GM12878 (cell line): ENCODE results near the gene SUGCT. TPM values are rescaled to one million over a fixed set of nuclear protein-coding genes. Genes with fewer than 3 reads are reported as not detected.

Experiments used
- ATAC-seq: fragments of 200-7000 bp; cut with Tn5 transposase; 3 replicates; pipeline ENCODE4 v1.9.1; 2020; ENCODE audit warnings: mild to moderate bottlenecking, moderate library complexity
- BruUV-seq: library from RNA; stranded (reverse); fragments of 400-500 nt; replicated peaks from 2 replicates; lab custom pipeline; 2021; lab: Mats Ljungman, UMichigan
- CTCF ChIA-PET: fragments of 300-600 bp; sonication (Branson Sonifier 250); formaldehyde crosslinking; extraction: SDS; loops from one replicate; lab custom pipeline; 2021; ENCODE audit warnings: inconsistent platforms; lab: Yijun Ruan, JAX
- POLR2A ChIA-PET: fragments of 350-600 bp; formaldehyde crosslinking; extraction: SDS; loops from one replicate; lab custom pipeline; 2021; ENCODE audit warnings: inconsistent platforms; lab: Charles Lee
- RAD21 ChIA-PET: fragments of 300-600 bp; sonication (Branson Sonifier 250); formaldehyde crosslinking; loops from one replicate; lab custom pipeline; 2023; ENCODE audit warnings: antibody characterized with exemption; ENCODE audit not compliant: unreplicated experiment; lab: Charles Lee
- SMC1A ChIA-PET: fragments of 300-600 bp; sonication (Branson Sonifier 250); formaldehyde crosslinking; loops from one replicate; lab custom pipeline; 2023; ENCODE audit not compliant: unreplicated experiment, uncharacterized antibody; lab: Charles Lee
- DNase-seq: peaks from one replicate; pipeline ENCODE4 v3.0.0-alpha.2; 2011; ENCODE audit warnings: low read depth, low spot score
- FAIRE-seq: peaks from 3 replicates; lab custom pipeline; 2011; peaks lifted over from hg19 to GRCh38; lab: Jason Lieb, UNC
- H2AFZ ChIP-seq: 2 replicates; pipeline ENCODE4 v1.6.0; 2011; ENCODE audit warnings: low read depth, low read length, control low read depth; ENCODE audit not compliant: control insufficient read depth
- H3K27ac ChIP-seq: 2 replicates; pipeline ENCODE4 v1.5.1; 2011; ENCODE audit warnings: control low read depth; ENCODE audit not compliant: control insufficient read depth, insufficient read depth
- H3K27me3 ChIP-seq, 2 experiments: replicated peaks in 1 of 2; 2 replicates each; pipeline versions ENCODE4 v1.6.0 to v1.6.1; 2011; ENCODE audit warnings: low read length in 1 of 2; ENCODE audit not compliant: control insufficient read depth in 2 of 2, insufficient read depth in 2 of 2
- H3K36me3 ChIP-seq, 2 experiments: 2 replicates each; pipeline ENCODE4 v1.5.1; 2011; ENCODE audit warnings: low read length in 1 of 2; ENCODE audit not compliant: control insufficient read depth in 2 of 2, insufficient read depth in 2 of 2
- H3K4me1 ChIP-seq: 2 replicates; pipeline ENCODE4 v1.6.1; 2011; ENCODE audit warnings: mild to moderate bottlenecking, low read length, moderate library complexity, mixed read lengths; ENCODE audit not compliant: control insufficient read depth, insufficient read depth
- H3K4me2 ChIP-seq: 2 replicates; pipeline ENCODE4 v1.6.0; 2011; ENCODE audit warnings: control low read depth; ENCODE audit not compliant: control insufficient read depth, insufficient read depth
- H3K4me3 ChIP-seq: fragments of 200-600 bp; sonication (generic); 2 replicates; pipeline ENCODE4 v1.5.1; 2016
- H3K79me2 ChIP-seq: 2 replicates; pipeline ENCODE4 v1.6.0; 2011; ENCODE audit warnings: low read length; ENCODE audit not compliant: control insufficient read depth, insufficient read depth
- H3K9ac ChIP-seq: 2 replicates; pipeline ENCODE4 v1.8.0; 2011; ENCODE audit warnings: low read length, control low read depth, mixed read lengths; ENCODE audit not compliant: control insufficient read depth, insufficient read depth
- H3K9me3 ChIP-seq: replicated peaks from 3 replicates; pipeline ENCODE4 v1.5.1; 2011; ENCODE audit warnings: mild to moderate bottlenecking, low read length; ENCODE audit not compliant: control insufficient read depth, insufficient read depth
- H4K20me1 ChIP-seq: 2 replicates; pipeline ENCODE4 v1.6.0; 2011; ENCODE audit not compliant: control insufficient read depth, insufficient read depth
- BHLHE40 ChIP-seq, 2 experiments: fragments of 450-650 bp in 1 of 2; IDR thresholded peaks; 2 replicates each; pipeline ENCODE4 v1.6.1; 2011 to 2017; ENCODE audit warnings: low read depth in 2 of 2, borderline replicate concordance in 1 of 2, improper control_type of control experiment in 1 of 2, low read length in 1 of 2, mild to moderate bottlenecking in 1 of 2
- ETV6 ChIP-seq, 2 experiments: fragments of 450-650 bp in 1 of 2; IDR thresholded peaks in 1 of 2; conservative IDR thresholded peaks in 1 of 2; 2 replicates each; pipeline ENCODE4 v1.6.1; 2014; ENCODE audit warnings: antibody characterized with exemption in 1 of 2, borderline replicate concordance in 1 of 2, low read depth in 1 of 2, mild to moderate bottlenecking in 1 of 2, moderate library complexity in 1 of 2
- GABPA ChIP-seq: IDR thresholded peaks from 2 replicates; pipeline ENCODE4 v1.6.1; 2014; ENCODE audit warnings: antibody characterized with exemption, low read depth, mild to moderate bottlenecking, inconsistent platforms
- GATAD2B ChIP-seq: fragments of 450-650 bp; conservative IDR thresholded peaks from 2 replicates; pipeline ENCODE4 v1.6.1; 2017; ENCODE audit warnings: low read depth, mild to moderate bottlenecking, moderate library complexity
- MEF2B ChIP-seq: fragments of 450-650 bp; IDR thresholded peaks from 2 replicates; pipeline ENCODE4 v1.6.1; 2018; ENCODE audit warnings: mild to moderate bottlenecking, moderate library complexity; ENCODE audit not compliant: partially characterized antibody, poor library complexity, severe bottlenecking
- NFXL1 ChIP-seq: fragments of 450-650 bp; IDR thresholded peaks from 2 replicates; pipeline ENCODE4 v1.6.1; 2017; ENCODE audit warnings: antibody characterized with exemption, mild to moderate bottlenecking, borderline replicate concordance
- RAD21 ChIP-seq: IDR thresholded peaks from 2 replicates; pipeline ENCODE4 v1.6.1; 2011; ENCODE audit warnings: mild to moderate bottlenecking, low read depth, low read length, moderate library complexity; ENCODE audit not compliant: insufficient read depth
- ZNF217 ChIP-seq: fragments of 450-650 bp; IDR thresholded peaks from 2 replicates; pipeline ENCODE4 v1.6.1; 2017; ENCODE audit warnings: antibody characterized with exemption, mild to moderate bottlenecking
- WGBS: methylation state at CpG from one replicate; pipeline ENCODE4 v1.1.6; 2016; ENCODE audit warnings: low lambda C conversion rate; ENCODE audit not compliant: insufficient replicate concordance, insufficient coverage; ENCODE audit errors: missing lambda C conversion rate; 5-methylcytosine and 5-hydroxymethylcytosine counted together
- in situ Hi-C: fragments of 300-500 bp; cut with MboI; formaldehyde crosslinking; loops from 9 replicates; pipeline ENCODE4 v1.14.3; 2018; ENCODE audit warnings: mixed read lengths
- intact Hi-C: fragments of 100-400 bp; cut with micrococcal nuclease; formaldehyde crosslinking; loops from one replicate; pipeline ENCODE4 v1.14.2; 2022; ENCODE audit not compliant: unreplicated experiment
- polyA plus RNA-seq, 11 experiments: library from polyadenylated mRNA; depleted of rRNA in 4 of 11; unstranded in 6 of 11; stranded (reverse) in 5 of 11; fragments of >200 nt; fragmentation: Nextera tagmentation in 4 of 11; fragmentation: Illumina TruSeq in 1 of 11; extraction: Ambion mirVana in 4 of 11; extraction: Trizol in 1 of 11; gene quantifications; 1 replicate in 1 of 11; 2 replicates in 10 of 11; pipeline versions ENCODE4 v1.2.1 to v1.2.3, GENCODE V29; 2011 to 2016; ENCODE audit warnings: inconsistent platforms in 2 of 11, missing spikeins in 2 of 11, low read depth in 1 of 11
- total RNA-seq, 4 experiments: library from RNA; depleted of rRNA in 3 of 4; stranded (reverse); fragments of >200 nt in 3 of 4; fragmentation: Illumina TruSeq in 1 of 4; extraction: Trizol in 1 of 4; gene quantifications; 2 replicates each; pipeline versions ENCODE4 v1.2.1 to v1.2.3, GENCODE V29; 2013 to 2021
- TF ChIP-seq, protein P1 (sequence below): fragments of 450-650 bp; IDR thresholded peaks from 2 replicates; pipeline ENCODE4 v1.6.1; 2016; ENCODE audit warnings: mild to moderate bottlenecking
- TF ChIP-seq, protein P2 (sequence below): fragments of 450-650 bp; IDR thresholded peaks from 2 replicates; pipeline ENCODE4 v1.6.1; 2017; ENCODE audit warnings: borderline replicate concordance

The SUGCT gene
- total and polyA plus RNA-seq, 10 of the 15 experiments (the other 5 are each of a cell fraction or from before 2014, with no cell fraction given), result 0.08 to 1.2 (median 0.67) TPM; not detected in 1

DNA sequence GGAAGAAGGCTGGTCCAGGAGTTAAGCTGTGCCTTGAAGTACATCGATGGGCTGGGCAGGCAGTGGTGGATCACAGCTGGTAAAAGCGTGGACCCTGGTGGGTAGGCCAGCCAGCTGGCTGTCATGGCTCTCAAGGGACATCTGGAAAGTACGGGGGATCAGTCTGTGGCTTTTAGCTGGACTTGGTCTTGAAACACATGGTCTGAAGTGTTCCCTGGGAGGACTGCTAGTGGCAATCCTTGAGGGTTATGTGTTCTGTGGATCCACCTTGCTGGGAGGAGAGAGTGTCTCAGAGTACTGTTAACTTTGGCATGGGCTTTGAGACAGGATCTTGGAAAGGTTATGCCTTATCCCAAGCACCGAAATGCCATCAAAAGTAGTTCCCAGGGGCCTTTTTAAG is 754.3 kb downstream of the SUGCT start:
- FAIRE-seq (no peak), ATAC-seq (no peak), DNase-seq (no peak)
- ChIA-PET SMC1A (no interaction called here), CTCF (no interaction called here), POLR2A (no interaction called here), RAD21 (interaction anchor here (0.7 kb wide), 1 partner anchor 753 kb away, joined by 3 read pairs; no protein-coding TSS in a partner anchor)
- no TSS peak for BruUV-seq
- intact Hi-C loops, result no loop called here
- Histone ChIP-seq H4K20me1 (no peaks in the 10 kb centered on the region), H3K4me2 (no peak overlapping the region), H3K36me3 (no peaks in the 10 kb centered on the region), H3K27me3 (no peaks in the 10 kb centered on the region), H3K27ac (no peak overlapping the region), H3K79me2 (no peaks in the 10 kb centered on the region), H3K9me3 (no peaks in the 10 kb centered on the region), H3K4me1 (no peaks in the 10 kb centered on the region), H3K9ac (no peak overlapping the region), H3K4me3 (no peak overlapping the region), H2AFZ (no peak overlapping the region)
- in situ Hi-C loops, result no loop called here
- no peak for TF ChIP-seq BHLHE40 (IDR thresholded peaks at IDR 0.05; ENCODE audit: borderline replicate concordance in 1 of 2, low read depth in 2 of 2, low read length in 1 of 2)
- no peak for TF ChIP-seq NFXL1
- no peak for TF ChIP-seq RAD21
- WGBS, result 1% methylated on average over 4 of the region's 4 CpGs

DNA sequence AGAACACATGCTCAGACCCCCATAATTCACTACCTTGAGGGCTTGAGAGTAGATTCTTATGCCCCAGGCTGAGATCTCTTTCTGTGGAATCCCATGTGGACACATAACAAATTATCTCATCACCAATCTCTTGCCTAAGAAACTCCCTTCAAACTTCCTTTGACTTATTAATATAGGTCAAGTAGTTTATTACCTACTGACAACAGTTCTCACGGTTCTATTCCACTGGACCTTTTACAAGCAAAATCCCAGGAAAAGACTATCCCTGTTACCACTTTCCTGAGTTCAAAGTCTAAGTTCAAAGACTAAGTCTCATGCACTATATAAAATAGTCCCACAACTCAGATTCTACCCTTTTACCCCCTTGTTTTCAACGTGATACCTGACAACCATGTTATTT is 754.7 kb downstream of the SUGCT start:
- Histone ChIP-seq H3K4me1 (no peaks in the 10 kb centered on the region), H3K4me2 (no peak overlapping the region), H3K9me3 (no peaks in the 10 kb centered on the region), H4K20me1 (no peaks in the 10 kb centered on the region), H3K27me3 (no peaks in the 10 kb centered on the region), H3K9ac (no peak overlapping the region), H3K79me2 (no peaks in the 10 kb centered on the region), H3K36me3 (no peaks in the 10 kb centered on the region), H2AFZ (no peak overlapping the region), H3K4me3 (no peak overlapping the region), H3K27ac (no peak overlapping the region)
- SMC1A ChIA-PET, result no interaction called here
- WGBS, result 0% methylated on average over 2 of the region's 2 CpGs
- no peak for FAIRE-seq
- no TSS peak for BruUV-seq
- CTCF ChIA-PET, result no interaction called here
- DNase-seq, result no peak
- intact Hi-C loops, result no loop called here
- ATAC-seq, result no peak
- RAD21 ChIA-PET, result no interaction called here
- in situ Hi-C loops, result no loop called here
- POLR2A ChIA-PET, result no interaction called here
- TF ChIP-seq, protein P1, sequence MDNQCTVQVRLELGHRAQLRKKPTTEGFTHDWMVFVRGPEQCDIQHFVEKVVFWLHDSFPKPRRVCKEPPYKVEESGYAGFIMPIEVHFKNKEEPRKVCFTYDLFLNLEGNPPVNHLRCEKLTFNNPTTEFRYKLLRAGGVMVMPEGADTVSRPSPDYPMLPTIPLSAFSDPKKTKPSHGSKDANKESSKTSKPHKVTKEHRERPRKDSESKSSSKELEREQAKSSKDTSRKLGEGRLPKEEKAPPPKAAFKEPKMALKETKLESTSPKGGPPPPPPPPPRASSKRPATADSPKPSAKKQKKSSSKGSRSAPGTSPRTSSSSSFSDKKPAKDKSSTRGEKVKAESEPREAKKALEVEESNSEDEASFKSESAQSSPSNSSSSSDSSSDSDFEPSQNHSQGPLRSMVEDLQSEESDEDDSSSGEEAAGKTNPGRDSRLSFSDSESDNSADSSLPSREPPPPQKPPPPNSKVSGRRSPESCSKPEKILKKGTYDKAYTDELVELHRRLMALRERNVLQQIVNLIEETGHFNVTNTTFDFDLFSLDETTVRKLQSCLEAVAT, result no peak
- TF ChIP-seq ZNF217 (no peak), ETV6 (conservative IDR thresholded peaks at IDR 0.05 in 1 of 2, IDR thresholded peaks at IDR 0.05 in 1 of 2; ENCODE audit: borderline replicate concordance in 1 of 2, low read depth in 1 of 2) (no peak), RAD21 (no peak), MEF2B (no peak), GATAD2B (no peak), GABPA (no peak)
- TF ChIP-seq, protein P2, sequence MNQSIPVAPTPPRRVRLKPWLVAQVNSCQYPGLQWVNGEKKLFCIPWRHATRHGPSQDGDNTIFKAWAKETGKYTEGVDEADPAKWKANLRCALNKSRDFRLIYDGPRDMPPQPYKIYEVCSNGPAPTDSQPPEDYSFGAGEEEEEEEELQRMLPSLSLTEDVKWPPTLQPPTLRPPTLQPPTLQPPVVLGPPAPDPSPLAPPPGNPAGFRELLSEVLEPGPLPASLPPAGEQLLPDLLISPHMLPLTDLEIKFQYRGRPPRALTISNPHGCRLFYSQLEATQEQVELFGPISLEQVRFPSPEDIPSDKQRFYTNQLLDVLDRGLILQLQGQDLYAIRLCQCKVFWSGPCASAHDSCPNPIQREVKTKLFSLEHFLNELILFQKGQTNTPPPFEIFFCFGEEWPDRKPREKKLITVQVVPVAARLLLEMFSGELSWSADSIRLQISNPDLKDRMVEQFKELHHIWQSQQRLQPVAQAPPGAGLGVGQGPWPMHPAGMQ, result no peak
